WTC11 (cell line): ENCODE measurements around the gene ABCC2. TPM values are rescaled to one million over a fixed set of nuclear protein-coding genes. Genes with fewer than 3 reads are reported as not detected.

Source experiments
- ATAC-seq: fragments of 200-7000 bp; cut with Tn5 transposase; 2 replicates; pipeline ENCODE4 v1.10.0; 2021; ENCODE audit warnings: mild to moderate bottlenecking, moderate library complexity
- CTCF ChIA-PET: fragments of 300-600 bp; sonication (Branson Sonifier 250); formaldehyde crosslinking; loops from one replicate; lab custom pipeline; 2021; ENCODE audit warnings: antibody characterized with exemption; lab: Charles Lee
- POLR2A ChIA-PET: fragments of 350-600 bp; sonication (Branson Sonifier 250); formaldehyde crosslinking; loops from one replicate; lab custom pipeline; 2021; ENCODE audit warnings: antibody characterized with exemption; lab: Charles Lee
- DNase-seq: peaks from one replicate; pipeline ENCODE4 v3.0.0; 2021; ENCODE audit warnings: low spot score
- H3K27ac Mint-ChIP-seq: 2 replicates; pipeline ENCODE4 v1.8.0; 2021; ENCODE audit warnings: mixed read lengths
- H3K27me3 Mint-ChIP-seq: 2 replicates; pipeline ENCODE4 v1.8.0; 2021; ENCODE audit warnings: low read depth, mild to moderate bottlenecking, moderate library complexity, mixed read lengths
- H3K36me3 Mint-ChIP-seq: 2 replicates; pipeline ENCODE4 v1.8.0; 2021; ENCODE audit warnings: mixed read lengths
- H3K4me1 Mint-ChIP-seq: 2 replicates; pipeline ENCODE4 v1.8.0; 2022; ENCODE audit warnings: mixed read lengths
- H3K4me3 Mint-ChIP-seq: 2 replicates; pipeline ENCODE4 v1.8.0; 2021; ENCODE audit warnings: mild to moderate bottlenecking, moderate library complexity, mixed read lengths
- H3K9me3 Mint-ChIP-seq: 2 replicates; pipeline ENCODE4 v1.8.0; 2021; ENCODE audit warnings: mixed read lengths
- ATF1 ChIP-seq: sonication (generic); formaldehyde crosslinking; IDR thresholded peaks from 2 replicates; pipeline ENCODE4 v1.8.1; 2023; ENCODE audit warnings: mild to moderate bottlenecking, moderate library complexity, missing genetic modification reagents
- CREM ChIP-seq: sonication (generic); formaldehyde crosslinking; IDR thresholded peaks from 2 replicates; pipeline ENCODE4 v1.8.1; 2022; ENCODE audit warnings: mild to moderate bottlenecking, missing genetic modification reagents, moderate library complexity
- CTCF ChIP-seq: fragments of 200-600 bp; IDR thresholded peaks from 2 replicates; pipeline ENCODE4 v1.8.0; 2022; ENCODE audit warnings: antibody characterized with exemption
- ETV6 ChIP-seq: sonication (generic); formaldehyde crosslinking; IDR thresholded peaks from 2 replicates; pipeline ENCODE4 v1.8.1; 2022; ENCODE audit warnings: mild to moderate bottlenecking, missing genetic modification reagents
- FOXK1 ChIP-seq: sonication (generic); formaldehyde crosslinking; IDR thresholded peaks from 2 replicates; pipeline ENCODE4 v1.8.0; 2022; ENCODE audit warnings: mild to moderate bottlenecking, moderate library complexity, missing genetic modification reagents
- IRF1 ChIP-seq: sonication (generic); formaldehyde crosslinking; IDR thresholded peaks from 2 replicates; pipeline ENCODE4 v1.8.0; 2023; ENCODE audit warnings: missing genetic modification reagents
- JUN ChIP-seq: sonication (generic); formaldehyde crosslinking; IDR thresholded peaks from 2 replicates; pipeline ENCODE4 v1.8.0; 2023; ENCODE audit warnings: mild to moderate bottlenecking, missing genetic modification reagents
- KAT7 ChIP-seq: sonication (generic); formaldehyde crosslinking; IDR thresholded peaks from 2 replicates; pipeline ENCODE4 v1.8.1; 2023; ENCODE audit warnings: missing genetic modification reagents, mild to moderate bottlenecking, borderline replicate concordance
- NFATC4 ChIP-seq: fragments of 250-450 bp; sonication (Bioruptor Pico); IDR thresholded peaks from 2 replicates; pipeline ENCODE4 v1.9.0; 2021; ENCODE audit warnings: mild to moderate bottlenecking
- NFYB ChIP-seq: sonication (generic); formaldehyde crosslinking; conservative IDR thresholded peaks from 2 replicates; pipeline ENCODE4 v1.8.0; 2022; ENCODE audit warnings: low read depth, missing genetic modification reagents
- NR3C1 ChIP-seq: sonication (generic); formaldehyde crosslinking; conservative IDR thresholded peaks from 2 replicates; pipeline ENCODE4 v1.8.1; 2023; ENCODE audit warnings: low read depth, mild to moderate bottlenecking, missing genetic modification reagents
- RELA ChIP-seq: sonication (generic); formaldehyde crosslinking; IDR thresholded peaks from 2 replicates; pipeline ENCODE4 v1.8.1; 2022; ENCODE audit warnings: missing genetic modification reagents, mild to moderate bottlenecking, borderline replicate concordance
- RORB ChIP-seq: fragments of 250-450 bp; sonication (Bioruptor Pico); IDR thresholded peaks from 2 replicates; pipeline ENCODE4 v1.9.0; 2021; ENCODE audit warnings: mild to moderate bottlenecking
- SMAD3 ChIP-seq: sonication (generic); formaldehyde crosslinking; IDR thresholded peaks from 2 replicates; pipeline ENCODE4 v1.8.0; 2022; ENCODE audit warnings: missing genetic modification reagents, mild to moderate bottlenecking, borderline replicate concordance
- SP1 ChIP-seq: sonication (generic); formaldehyde crosslinking; conservative IDR thresholded peaks from 2 replicates; pipeline ENCODE4 v1.8.1; 2022; ENCODE audit warnings: missing genetic modification reagents
- TCF7 ChIP-seq: sonication (generic); formaldehyde crosslinking; IDR thresholded peaks from 2 replicates; pipeline ENCODE4 v1.8.0; 2022; ENCODE audit warnings: mild to moderate bottlenecking, low read depth, missing genetic modification reagents, moderate library complexity
- TEAD1 ChIP-seq: sonication (generic); formaldehyde crosslinking; IDR thresholded peaks from 2 replicates; pipeline ENCODE4 v1.8.0; 2022; ENCODE audit warnings: mild to moderate bottlenecking, missing genetic modification reagents
- TEAD4 ChIP-seq: sonication (generic); formaldehyde crosslinking; IDR thresholded peaks from 2 replicates; pipeline ENCODE4 v1.8.0; 2022; ENCODE audit warnings: mild to moderate bottlenecking, missing genetic modification reagents
- ZMAT4 ChIP-seq: fragments of 250-450 bp; sonication (Bioruptor Pico); IDR thresholded peaks from 2 replicates; pipeline ENCODE4 v1.9.0; 2021; ENCODE audit warnings: mild to moderate bottlenecking
- ZNF423 ChIP-seq: fragments of 250-450 bp; sonication (Bioruptor Pico); IDR thresholded peaks from 2 replicates; pipeline ENCODE4 v2.1.2; 2022; ENCODE audit warnings: mild to moderate bottlenecking, moderate library complexity
- ZNF671 ChIP-seq: fragments of 250-450 bp; sonication (Bioruptor Pico); IDR thresholded peaks from 2 replicates; pipeline ENCODE4 v1.8.0; 2021; ENCODE audit warnings: mild to moderate bottlenecking
- total RNA-seq: library from RNA; stranded (reverse); gene quantifications from 3 replicates; pipeline ENCODE4 v1.2.3, GENCODE V29; 2021
- TF ChIP-seq, protein P1 (sequence below): sonication (generic); formaldehyde crosslinking; conservative IDR thresholded peaks from 2 replicates; pipeline ENCODE4 v1.8.1; 2023; ENCODE audit warnings: mild to moderate bottlenecking, low read depth, missing genetic modification reagents, moderate library complexity
- TF ChIP-seq, protein P2 (sequence below): sonication (generic); formaldehyde crosslinking; IDR thresholded peaks from 2 replicates; pipeline ENCODE4 v1.8.1; 2022; ENCODE audit warnings: mild to moderate bottlenecking, missing genetic modification reagents, moderate library complexity, borderline replicate concordance

Gene ABCC2
- total RNA-seq, 1 experiment from 2014 or later = 0.87 TPM

- no peak for TF ChIP-seq ZMAT4 (CRISPR knock-in tag)
- TF ChIP-seq RELA = no peak
- no peak for TF ChIP-seq ZNF423 (CRISPR knock-in tag)
- no peak for TF ChIP-seq CREM
- TF ChIP-seq KAT7 (CRISPR knock-in tag) = no peak
- TF ChIP-seq CTCF = no peak
- no peak for TF ChIP-seq NFYB (CRISPR knock-in tag)
- no peak for TF ChIP-seq NFATC4 (CRISPR knock-in tag)
- TF ChIP-seq, protein P1, sequence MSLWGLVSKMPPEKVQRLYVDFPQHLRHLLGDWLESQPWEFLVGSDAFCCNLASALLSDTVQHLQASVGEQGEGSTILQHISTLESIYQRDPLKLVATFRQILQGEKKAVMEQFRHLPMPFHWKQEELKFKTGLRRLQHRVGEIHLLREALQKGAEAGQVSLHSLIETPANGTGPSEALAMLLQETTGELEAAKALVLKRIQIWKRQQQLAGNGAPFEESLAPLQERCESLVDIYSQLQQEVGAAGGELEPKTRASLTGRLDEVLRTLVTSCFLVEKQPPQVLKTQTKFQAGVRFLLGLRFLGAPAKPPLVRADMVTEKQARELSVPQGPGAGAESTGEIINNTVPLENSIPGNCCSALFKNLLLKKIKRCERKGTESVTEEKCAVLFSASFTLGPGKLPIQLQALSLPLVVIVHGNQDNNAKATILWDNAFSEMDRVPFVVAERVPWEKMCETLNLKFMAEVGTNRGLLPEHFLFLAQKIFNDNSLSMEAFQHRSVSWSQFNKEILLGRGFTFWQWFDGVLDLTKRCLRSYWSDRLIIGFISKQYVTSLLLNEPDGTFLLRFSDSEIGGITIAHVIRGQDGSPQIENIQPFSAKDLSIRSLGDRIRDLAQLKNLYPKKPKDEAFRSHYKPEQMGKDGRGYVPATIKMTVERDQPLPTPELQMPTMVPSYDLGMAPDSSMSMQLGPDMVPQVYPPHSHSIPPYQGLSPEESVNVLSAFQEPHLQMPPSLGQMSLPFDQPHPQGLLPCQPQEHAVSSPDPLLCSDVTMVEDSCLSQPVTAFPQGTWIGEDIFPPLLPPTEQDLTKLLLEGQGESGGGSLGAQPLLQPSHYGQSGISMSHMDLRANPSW (CRISPR knock-in tag) = no peak
- no peak for TF ChIP-seq ATF1 (CRISPR knock-in tag)
- no peak for TF ChIP-seq RORB (CRISPR knock-in tag)
- TF ChIP-seq IRF1 (CRISPR knock-in tag) = no peak
- no peak for TF ChIP-seq SMAD3 (CRISPR knock-in tag)
- no peak for TF ChIP-seq SP1 (CRISPR knock-in tag)
- no peak for TF ChIP-seq JUN (CRISPR knock-in tag)
- no peak for TF ChIP-seq TEAD4 (CRISPR knock-in tag)
- no peak for TF ChIP-seq ZNF671 (CRISPR knock-in tag)
- TF ChIP-seq ETV6 (CRISPR knock-in tag) = no peak
- TF ChIP-seq TEAD1 (CRISPR knock-in tag) = no peak
- no peak for TF ChIP-seq FOXK1 (CRISPR knock-in tag)
- Mint-ChIP-seq H3K27me3 (no peaks in the 10 kb centered on the region; the same call in 1 of the 2 replicates), H3K4me3 (no peak overlapping the region), H3K27ac (no peak overlapping the region), H3K36me3 (no peaks in the 10 kb centered on the region), H3K4me1 (no peaks in the 10 kb centered on the region), H3K9me3 (peaks cover 16% of the 10 kb centered on the region)
- no peak for ATAC-seq
- ChIA-PET CTCF (interaction anchor here (0.9 to 1.7 kb wide), 4 partner anchors 18 to 181 kb away, joined by 3 to 7 read pairs (median 4); partner anchors contain the start of gene DNMBP), POLR2A (no interaction called here)
- no peak for DNase-seq
Measured at GRCh38 chr10:99827936-99828335, 45.5 kb downstream of the ABCC2 start.

GRCh38 chr10:99828464-99828863 lies 46.0 kb downstream of the ABCC2 start:
- CTCF ChIA-PET = interaction anchor here (0.9 to 1.4 kb wide), 2 partner anchors 76 to 181 kb away, joined by 3 to 4 read pairs; partner anchors contain the start of gene DNMBP
- H3K4me3 Mint-ChIP-seq = no peak overlapping the region
- no peak for DNase-seq
- H3K36me3 Mint-ChIP-seq = no peaks in the 10 kb centered on the region
- POLR2A ChIA-PET = no interaction called here
- no peak overlapping the region for H3K27ac Mint-ChIP-seq
- ATAC-seq = no peak
- no peaks in the 10 kb centered on the region for H3K4me1 Mint-ChIP-seq
- no peak for TF ChIP-seq CTCF
- TF ChIP-seq CREM = no peak
- TF ChIP-seq NR3C1 (CRISPR knock-in tag) = no peak
- TF ChIP-seq JUN (CRISPR knock-in tag) = no peak
- TF ChIP-seq, protein P2, sequence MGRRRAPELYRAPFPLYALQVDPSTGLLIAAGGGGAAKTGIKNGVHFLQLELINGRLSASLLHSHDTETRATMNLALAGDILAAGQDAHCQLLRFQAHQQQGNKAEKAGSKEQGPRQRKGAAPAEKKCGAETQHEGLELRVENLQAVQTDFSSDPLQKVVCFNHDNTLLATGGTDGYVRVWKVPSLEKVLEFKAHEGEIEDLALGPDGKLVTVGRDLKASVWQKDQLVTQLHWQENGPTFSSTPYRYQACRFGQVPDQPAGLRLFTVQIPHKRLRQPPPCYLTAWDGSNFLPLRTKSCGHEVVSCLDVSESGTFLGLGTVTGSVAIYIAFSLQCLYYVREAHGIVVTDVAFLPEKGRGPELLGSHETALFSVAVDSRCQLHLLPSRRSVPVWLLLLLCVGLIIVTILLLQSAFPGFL = no peak
- no peak for TF ChIP-seq ZNF671 (CRISPR knock-in tag)
- no peak for TF ChIP-seq TCF7 (CRISPR knock-in tag)
- peaks cover 16% of the 10 kb centered on the region for H3K9me3 Mint-ChIP-seq
- H3K27me3 Mint-ChIP-seq = no peaks in the 10 kb centered on the region; the same call in 1 of the 2 replicates
